ENCODE measurements around the gene ABCA13.

ABCA13 gene

GRCh38 chr7:48421357-48421756, 250.1 kb downstream of the ABCA13 start:
- no peaks in the 10 kb centered on the region for H3K36me3 ChIP-seq (ENCODE audit: control insufficient read depth, insufficient read depth, low read length)

GRCh38 chr7:48424731-48425130, 253.5 kb downstream of the ABCA13 start:
- Histone ChIP-seq H3K4me3 (ENCODE audit: low read depth, low read length) (no peak overlapping the region), H3K9ac (ENCODE audit: low read depth, low read length) (no peak overlapping the region), H3K9me3 (ENCODE audit: control insufficient read depth, insufficient read depth, low read length) (no peaks in the 10 kb centered on the region), H3K4me1 (ENCODE audit: control insufficient read depth, insufficient read depth, low read length) (peaks cover 2% of the 10 kb centered on the region), H3K27me3 (ENCODE audit: control insufficient read depth, insufficient read depth, low read length) (no peaks in the 10 kb centered on the region), H3K36me3 (ENCODE audit: control insufficient read depth, insufficient read depth, low read length) (no peaks in the 10 kb centered on the region)

More at GRCh38 chr7:48421357-48421756, 250.1 kb downstream of the ABCA13 start:
- Histone ChIP-seq H3K9ac (ENCODE audit: low read depth, low read length) (no peak overlapping the region), H3K4me1 (ENCODE audit: control insufficient read depth, insufficient read depth, low read length) (peaks cover 2% of the 10 kb centered on the region), H3K27me3 (ENCODE audit: control insufficient read depth, insufficient read depth, low read length) (no peaks in the 10 kb centered on the region), H3K4me3 (ENCODE audit: low read depth, low read length) (no peak overlapping the region), H3K9me3 (ENCODE audit: control insufficient read depth, insufficient read depth, low read length) (no peaks in the 10 kb centered on the region)

GRCh38 chr7:48426331-48426965, 255.2 kb downstream of the ABCA13 start:
- no peaks in the 10 kb centered on the region for H3K9me3 ChIP-seq (ENCODE audit: control insufficient read depth, insufficient read depth, low read length)
- no peak overlapping the region for H3K9ac ChIP-seq (ENCODE audit: low read depth, low read length)

GRCh38 chr7:48426966-48427555, 255.8 kb downstream of the ABCA13 start:
- H3K36me3 ChIP-seq (ENCODE audit: control insufficient read depth, insufficient read depth, low read length): no peaks in the 10 kb centered on the region
- no peaks in the 10 kb centered on the region for H3K27me3 ChIP-seq (ENCODE audit: control insufficient read depth, insufficient read depth, low read length)

More at GRCh38 chr7:48426331-48426965, 255.2 kb downstream of the ABCA13 start:
- H3K4me1 ChIP-seq (ENCODE audit: control insufficient read depth, insufficient read depth, low read length): peaks cover 2% of the 10 kb centered on the region
- no peak overlapping the region for H3K4me3 ChIP-seq (ENCODE audit: low read depth, low read length)
- H3K36me3 ChIP-seq (ENCODE audit: control insufficient read depth, insufficient read depth, low read length): no peaks in the 10 kb centered on the region
- no peaks in the 10 kb centered on the region for H3K27me3 ChIP-seq (ENCODE audit: control insufficient read depth, insufficient read depth, low read length)

GRCh38 chr7:48427671-48428070, 256.4 kb downstream of the ABCA13 start:
- Histone ChIP-seq H3K9me3 (ENCODE audit: control insufficient read depth, insufficient read depth, low read length) (no peaks in the 10 kb centered on the region), H3K4me1 (ENCODE audit: control insufficient read depth, insufficient read depth, low read length) (no peaks in the 10 kb centered on the region), H3K36me3 (ENCODE audit: control insufficient read depth, insufficient read depth, low read length) (no peaks in the 10 kb centered on the region), H3K9ac (ENCODE audit: low read depth, low read length) (no peak overlapping the region), H3K27me3 (ENCODE audit: control insufficient read depth, insufficient read depth, low read length) (no peaks in the 10 kb centered on the region), H3K4me3 (ENCODE audit: low read depth, low read length) (no peak overlapping the region)

More at GRCh38 chr7:48426966-48427555, 255.8 kb downstream of the ABCA13 start:
- Histone ChIP-seq H3K9ac (ENCODE audit: low read depth, low read length) (no peak overlapping the region), H3K4me3 (ENCODE audit: low read depth, low read length) (no peak overlapping the region), H3K9me3 (ENCODE audit: control insufficient read depth, insufficient read depth, low read length) (no peaks in the 10 kb centered on the region), H3K4me1 (ENCODE audit: control insufficient read depth, insufficient read depth, low read length) (no peaks in the 10 kb centered on the region)

- H3K4me1 ChIP-seq (ENCODE audit: control insufficient read depth, insufficient read depth, low read length): no peaks in the 10 kb centered on the region
- H3K27me3 ChIP-seq (ENCODE audit: control insufficient read depth, insufficient read depth, low read length): no peaks in the 10 kb centered on the region
- H3K9me3 ChIP-seq (ENCODE audit: control insufficient read depth, insufficient read depth, low read length): no peaks in the 10 kb centered on the region
- no peak overlapping the region for H3K4me3 ChIP-seq (ENCODE audit: low read depth, low read length)
- no peaks in the 10 kb centered on the region for H3K36me3 ChIP-seq (ENCODE audit: control insufficient read depth, insufficient read depth, low read length)
- no peak overlapping the region for H3K9ac ChIP-seq (ENCODE audit: low read depth, low read length)
Observed at GRCh38 chr7:48428091-48428684, 256.9 kb downstream of the ABCA13 start.

GRCh38 chr7:48429117-48429516, 257.9 kb downstream of the ABCA13 start:
- Histone ChIP-seq H3K36me3 (ENCODE audit: control insufficient read depth, insufficient read depth, low read length) (no peaks in the 10 kb centered on the region), H3K27me3 (ENCODE audit: control insufficient read depth, insufficient read depth, low read length) (no peaks in the 10 kb centered on the region), H3K4me1 (ENCODE audit: control insufficient read depth, insufficient read depth, low read length) (no peaks in the 10 kb centered on the region), H3K4me3 (ENCODE audit: low read depth, low read length) (no peak overlapping the region), H3K9ac (ENCODE audit: low read depth, low read length) (no peak overlapping the region), H3K9me3 (ENCODE audit: control insufficient read depth, insufficient read depth, low read length) (no peaks in the 10 kb centered on the region)

- no peak overlapping the region for H3K4me3 ChIP-seq (ENCODE audit: low read depth, low read length)
- no peaks in the 10 kb centered on the region for H3K36me3 ChIP-seq (ENCODE audit: control insufficient read depth, insufficient read depth, low read length)
- no peaks in the 10 kb centered on the region for H3K9me3 ChIP-seq (ENCODE audit: control insufficient read depth, insufficient read depth, low read length)
- no peak overlapping the region for H3K9ac ChIP-seq (ENCODE audit: low read depth, low read length)
- H3K4me1 ChIP-seq (ENCODE audit: control insufficient read depth, insufficient read depth, low read length): no peaks in the 10 kb centered on the region
- H3K27me3 ChIP-seq (ENCODE audit: control insufficient read depth, insufficient read depth, low read length): no peaks in the 10 kb centered on the region
Observed at GRCh38 chr7:48438206-48438605, 266.9 kb downstream of the ABCA13 start.

- Histone ChIP-seq H3K36me3 (ENCODE audit: control insufficient read depth, insufficient read depth, low read length) (no peaks in the 10 kb centered on the region), H3K9me3 (ENCODE audit: control insufficient read depth, insufficient read depth, low read length) (no peaks in the 10 kb centered on the region), H3K27me3 (ENCODE audit: control insufficient read depth, insufficient read depth, low read length) (no peaks in the 10 kb centered on the region), H3K4me3 (ENCODE audit: low read depth, low read length) (no peak overlapping the region), H3K4me1 (ENCODE audit: control insufficient read depth, insufficient read depth, low read length) (no peaks in the 10 kb centered on the region), H3K9ac (ENCODE audit: low read depth, low read length) (no peak overlapping the region)
Observed at GRCh38 chr7:48441848-48442492, 270.7 kb downstream of the ABCA13 start.

GRCh38 chr7:48443051-48443450, 271.8 kb downstream of the ABCA13 start:
- no peaks in the 10 kb centered on the region for H3K4me1 ChIP-seq (ENCODE audit: control insufficient read depth, insufficient read depth, low read length)
- no peaks in the 10 kb centered on the region for H3K27me3 ChIP-seq (ENCODE audit: control insufficient read depth, insufficient read depth, low read length)

GRCh38 chr7:48446721-48447120, 275.5 kb downstream of the ABCA13 start:
- no peak overlapping the region for H3K4me3 ChIP-seq (ENCODE audit: low read depth, low read length)
- H3K9me3 ChIP-seq (ENCODE audit: control insufficient read depth, insufficient read depth, low read length): no peaks in the 10 kb centered on the region
- H3K9ac ChIP-seq (ENCODE audit: low read depth, low read length): no peak overlapping the region
- no peaks in the 10 kb centered on the region for H3K36me3 ChIP-seq (ENCODE audit: control insufficient read depth, insufficient read depth, low read length)
- no peaks in the 10 kb centered on the region for H3K27me3 ChIP-seq (ENCODE audit: control insufficient read depth, insufficient read depth, low read length)
- no peaks in the 10 kb centered on the region for H3K4me1 ChIP-seq (ENCODE audit: control insufficient read depth, insufficient read depth, low read length)

More at GRCh38 chr7:48443051-48443450, 271.8 kb downstream of the ABCA13 start:
- H3K4me3 ChIP-seq (ENCODE audit: low read depth, low read length): no peak overlapping the region
- no peaks in the 10 kb centered on the region for H3K36me3 ChIP-seq (ENCODE audit: control insufficient read depth, insufficient read depth, low read length)
- H3K9ac ChIP-seq (ENCODE audit: low read depth, low read length): no peak overlapping the region
- no peaks in the 10 kb centered on the region for H3K9me3 ChIP-seq (ENCODE audit: control insufficient read depth, insufficient read depth, low read length)

Data from iPS-15b (cell line).